Erythroblast (primary cell): Measurements from ENCODE around the gene RPL18A.
A peak's percentile ranks its signal among the peaks of the same experiment; 100 is the strongest.
"Not testable (repeated sequence)": the region's sequence is repeated elsewhere in the genome, so short reads cannot be mapped to it uniquely, and the experiment has no call there.

Source experiments
- DNase-seq, 2 experiments: peaks; one replicate each; lab custom pipeline; 2025; lab: John Stamatoyannopoulos, UW
- GATA1 ChIP-seq: IDR thresholded peaks from 2 replicates; pipeline ENCODE4 v1.6.1; 2011; ENCODE audit warnings: low read depth, mild to moderate bottlenecking, control low read depth, low read length, moderate library complexity
- POLR2A ChIP-seq: IDR thresholded peaks from 2 replicates; pipeline ENCODE4 v1.6.1; 2011; ENCODE audit warnings: mild to moderate bottlenecking, low read length

Gene RPL18A

GRCh38 chr19:17868669-17869068, 9.0 kb downstream of the RPL18A start:
- DNase-seq, result no peak
- TF ChIP-seq GATA1 (no peak), POLR2A (no peak)

DNA sequence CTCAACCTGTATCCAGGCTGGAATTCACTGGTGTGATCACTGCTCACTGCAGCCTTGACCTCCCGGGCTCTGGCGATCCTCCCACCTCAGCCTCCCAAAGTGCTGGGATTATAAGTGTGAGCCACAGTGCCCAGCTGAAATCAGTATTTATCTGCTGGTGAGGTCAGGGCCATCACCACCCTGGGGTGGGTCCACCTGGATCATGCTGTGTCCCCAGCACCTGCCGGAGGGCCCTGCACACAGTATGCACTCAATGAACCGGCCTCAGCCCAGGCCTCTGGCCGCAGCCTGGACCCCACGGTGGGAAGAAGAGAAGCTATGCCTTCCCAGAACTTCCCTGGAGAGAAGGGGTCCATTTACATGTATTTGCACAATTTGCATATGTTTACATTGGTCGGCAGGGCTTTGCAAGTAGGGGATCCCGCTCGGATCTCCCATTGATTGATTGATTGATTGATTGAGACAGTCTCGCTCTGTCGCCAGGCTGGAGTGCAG, 9.5 kb downstream of the RPL18A start:
- TF ChIP-seq POLR2A (no peak), GATA1 (no peak)
- no peak for DNase-seq

DNA sequence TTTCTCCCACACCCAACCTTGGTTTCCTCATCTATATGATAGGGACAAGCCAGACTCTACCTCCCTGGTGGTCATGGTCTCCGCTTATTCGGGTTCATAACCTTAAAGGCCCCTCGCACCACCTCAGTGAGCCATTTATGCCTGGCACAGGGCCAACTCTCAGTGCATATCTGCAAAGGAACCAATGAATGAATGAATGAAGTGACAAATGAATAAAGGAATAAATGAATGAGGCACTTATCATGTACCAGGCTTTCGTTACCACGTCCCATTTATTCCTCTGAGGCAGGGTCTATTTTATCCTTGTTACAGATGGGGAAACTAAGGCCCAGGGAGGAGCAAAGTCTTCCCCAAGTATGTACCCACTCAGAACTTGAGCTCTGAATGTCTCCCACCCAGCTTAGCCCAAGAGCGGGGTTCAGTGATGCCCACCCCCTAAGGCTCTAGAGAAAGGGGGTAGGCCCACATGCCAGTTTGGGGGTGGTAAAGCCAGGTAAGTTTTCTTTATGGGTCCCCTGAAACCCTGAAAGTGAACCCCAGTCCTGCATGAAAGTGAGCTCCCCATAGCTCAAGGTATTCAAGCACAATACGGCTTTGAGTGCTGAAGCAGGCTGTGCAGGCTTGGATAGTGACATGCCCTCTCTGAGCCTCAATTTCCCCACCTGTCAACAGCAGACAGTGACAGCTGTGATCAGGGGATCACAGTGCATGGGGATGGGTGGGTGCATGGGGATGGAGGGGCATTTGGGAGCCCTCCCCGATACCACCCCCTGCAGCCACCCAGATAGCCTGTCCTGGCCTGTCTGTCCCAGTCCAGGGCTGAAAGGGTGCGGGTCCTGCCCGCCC, 11.5 kb downstream of the RPL18A start:
- TF ChIP-seq GATA1, result no peak
- TF ChIP-seq POLR2A, result no peak
- no peak for DNase-seq

DNA sequence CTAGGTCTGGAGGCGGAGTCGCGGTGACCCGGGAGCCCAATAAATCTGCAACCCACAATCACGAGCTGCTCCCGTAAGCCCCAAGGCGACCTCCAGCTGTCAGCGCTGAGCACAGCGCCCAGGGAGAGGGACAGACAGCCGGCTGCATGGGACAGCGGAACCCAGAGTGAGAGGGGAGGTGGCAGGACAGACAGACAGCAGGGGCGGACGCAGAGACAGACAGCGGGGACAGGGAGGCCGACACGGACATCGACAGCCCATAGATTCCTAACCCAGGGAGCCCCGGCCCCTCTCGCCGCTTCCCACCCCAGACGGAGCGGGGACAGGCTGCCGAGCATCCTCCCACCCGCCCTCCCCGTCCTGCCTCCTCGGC, 12.2 kb downstream of the RPL18A start, which contains the start of gene SLC5A5:
Gene SLC5A5 (plus strand): TSS at position 68 of the 373 bp plus-strand sequence. CDS start 375 bp downstream, outside the sequence.
- TF ChIP-seq GATA1 (no peak), POLR2A (no peak)

DNA sequence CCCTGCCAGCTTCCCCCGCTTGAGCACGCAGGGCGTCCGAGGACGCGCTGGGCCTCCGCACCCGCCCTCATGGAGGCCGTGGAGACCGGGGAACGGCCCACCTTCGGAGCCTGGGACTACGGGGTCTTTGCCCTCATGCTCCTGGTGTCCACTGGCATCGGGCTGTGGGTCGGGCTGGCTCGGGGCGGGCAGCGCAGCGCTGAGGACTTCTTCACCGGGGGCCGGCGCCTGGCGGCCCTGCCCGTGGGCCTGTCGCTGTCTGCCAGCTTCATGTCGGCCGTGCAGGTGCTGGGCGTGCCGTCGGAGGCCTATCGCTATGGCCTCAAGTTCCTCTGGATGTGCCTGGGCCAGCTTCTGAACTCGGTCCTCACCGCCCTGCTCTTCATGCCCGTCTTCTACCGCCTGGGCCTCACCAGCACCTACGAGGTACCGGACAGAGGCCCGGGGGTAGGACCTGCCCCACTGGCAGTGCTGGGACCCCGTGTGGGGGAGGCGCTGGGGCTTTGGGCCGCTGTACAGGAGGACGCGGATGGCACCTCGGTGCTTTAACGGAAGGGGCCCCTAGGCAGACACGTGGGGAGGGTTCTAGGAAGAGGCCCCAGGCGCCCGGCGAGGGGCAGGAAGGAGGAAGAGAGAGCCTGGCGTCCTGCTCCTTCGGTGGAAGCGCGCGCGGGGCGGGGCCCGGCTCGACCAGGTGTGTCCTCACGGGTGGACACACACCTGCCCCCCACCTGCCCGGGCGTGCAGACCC, 12.7 kb downstream of the RPL18A start:
- peak in 1 of 2 experiments; percentile 17 for DNase-seq
- TF ChIP-seq POLR2A (no peak), GATA1 (no peak)

More for the DNA sequence above, 12.2 kb downstream of the RPL18A start, which contains the start of gene SLC5A5:
- DNase-seq, result no peak

GRCh38 chr19:17873786-17874757, 14.4 kb downstream of the RPL18A start:
- TF ChIP-seq GATA1, result no peak
- TF ChIP-seq POLR2A, result no peak
- DNase-seq, result peak; percentile 65 to 74

DNA sequence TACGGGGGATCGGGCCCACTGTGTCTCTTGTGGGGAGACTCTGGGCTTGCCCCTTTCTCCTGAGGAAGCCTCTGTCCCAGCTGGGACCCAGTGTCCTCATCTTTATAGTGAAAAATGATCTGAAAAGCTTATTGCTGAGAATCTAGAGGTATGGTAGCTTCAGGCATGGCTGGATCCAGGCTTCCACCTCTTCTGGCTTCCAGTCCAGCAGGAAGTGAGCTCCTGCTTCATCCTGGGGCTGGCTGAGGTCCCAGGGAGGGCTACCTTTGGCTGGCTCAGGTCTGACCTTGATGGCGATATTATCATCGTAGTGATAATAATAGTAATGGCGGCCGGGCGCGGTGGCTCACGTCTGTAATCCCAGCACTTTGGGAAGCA, 15.0 kb downstream of the RPL18A start:
- no peak for TF ChIP-seq GATA1
- no peak for TF ChIP-seq POLR2A
- no peak for DNase-seq

DNA sequence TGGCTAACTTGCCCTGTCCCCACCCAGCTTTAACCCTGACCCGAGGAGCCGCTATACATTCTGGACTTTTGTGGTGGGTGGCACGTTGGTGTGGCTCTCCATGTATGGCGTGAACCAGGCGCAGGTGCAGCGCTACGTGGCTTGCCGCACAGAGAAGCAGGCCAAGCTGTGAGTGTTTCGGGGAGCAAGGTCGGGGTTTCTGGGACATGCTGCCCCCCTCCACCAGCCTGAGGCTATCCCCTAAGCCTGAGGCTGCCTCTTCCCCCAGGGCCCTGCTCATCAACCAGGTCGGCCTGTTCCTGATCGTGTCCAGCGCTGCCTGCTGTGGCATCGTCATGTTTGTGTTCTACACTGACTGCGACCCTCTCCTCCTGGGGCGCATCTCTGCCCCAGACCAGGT, 18.0 kb downstream of the RPL18A start:
- DNase-seq, result no peak
- no peak for TF ChIP-seq POLR2A
- TF ChIP-seq GATA1, result no peak

DNA sequence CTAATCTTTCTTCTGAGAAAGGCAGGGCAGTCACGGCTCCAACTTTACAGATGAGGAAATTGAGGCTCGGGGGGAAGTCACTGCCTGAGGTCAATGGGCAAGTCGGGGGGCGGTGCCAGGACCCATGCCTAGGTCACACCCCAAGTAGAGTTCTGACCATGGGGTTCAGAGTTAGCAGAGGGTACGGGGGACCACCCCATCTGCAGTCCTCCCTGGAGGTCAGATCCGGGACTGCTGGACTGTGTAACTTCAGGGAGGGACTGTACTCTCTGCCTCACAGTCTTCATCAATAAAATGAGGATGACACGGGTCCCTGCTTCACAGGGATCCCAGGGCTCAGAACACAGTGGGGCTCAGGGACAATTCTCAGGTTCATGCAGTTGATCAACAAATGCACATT, 19.8 kb downstream of the RPL18A start:
- no peak for DNase-seq
- TF ChIP-seq POLR2A (no peak), GATA1 (no peak)

- TF ChIP-seq GATA1, result no peak
- TF ChIP-seq POLR2A, result no peak
- no peak for DNase-seq
These were observed 22.0 kb downstream of the RPL18A start for GRCh38 chr19:17881701-17882100.

GRCh38 chr19:17883627-17884410, 24.1 kb downstream of the RPL18A start:
- DNase-seq, result no peak
- TF ChIP-seq GATA1 (no peak), POLR2A (no peak)

- TF ChIP-seq POLR2A, result no peak
- TF ChIP-seq GATA1, result no peak
- DNase-seq, result no peak
These were observed 26.8 kb downstream of the RPL18A start for GRCh38 chr19:17886515-17886914.

GRCh38 chr19:17887221-17887620, 27.5 kb downstream of the RPL18A start:
- DNase-seq, result not testable (repeated sequence)
